ENCODE results near the gene TGOLN2.
"Not testable (repeated sequence)": the region's sequence is repeated elsewhere in the genome, so short reads cannot be mapped to it uniquely, and the experiment has no call there.

Gene TGOLN2

DNA sequence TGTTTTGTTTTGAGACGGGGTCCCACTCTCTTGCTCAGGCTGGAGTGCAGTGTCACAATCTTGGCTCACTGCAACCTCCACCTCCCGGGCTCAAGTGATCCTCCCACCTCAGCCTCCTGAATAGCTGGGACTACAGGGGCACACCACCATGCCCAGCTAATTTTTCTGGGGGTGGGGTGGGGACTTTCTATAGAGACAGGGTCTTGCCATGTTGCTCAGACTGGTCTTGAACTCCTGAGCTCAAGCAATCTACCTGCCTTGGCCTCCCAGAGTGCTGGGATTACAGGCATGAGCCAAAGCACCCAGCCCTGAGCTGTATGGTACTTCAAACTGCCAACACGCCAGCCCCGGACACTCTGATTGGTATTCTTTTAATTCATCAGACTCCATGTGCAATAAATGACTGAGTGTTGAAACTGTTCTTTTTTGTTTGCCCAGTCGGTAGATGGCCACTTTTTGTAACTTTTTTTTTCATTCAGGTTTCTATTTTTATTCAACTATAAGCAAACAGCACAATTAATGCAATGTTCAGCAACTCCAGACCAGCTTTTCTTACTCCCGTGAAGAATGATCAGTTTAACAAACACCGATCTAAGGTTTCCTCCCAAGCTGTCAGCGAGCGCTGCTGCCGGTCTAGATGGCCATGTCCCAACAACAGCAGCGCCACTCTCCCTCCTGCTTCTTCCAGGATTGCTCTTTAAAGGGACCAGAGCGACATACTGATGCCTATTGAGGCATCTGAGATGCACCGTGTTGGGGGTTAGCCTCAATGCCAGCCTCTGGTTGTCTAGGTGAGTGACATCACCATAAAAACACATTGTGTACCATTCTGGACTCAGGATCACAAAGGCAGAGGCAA lies 12.5 kb upstream of the TGOLN2 start:
- in situ Hi-C loops (cut with MboI; ENCODE audit: low sequenced_read_pairs, unreplicated experiment) = no loop called here
- TF ChIP-seq, protein P1, sequence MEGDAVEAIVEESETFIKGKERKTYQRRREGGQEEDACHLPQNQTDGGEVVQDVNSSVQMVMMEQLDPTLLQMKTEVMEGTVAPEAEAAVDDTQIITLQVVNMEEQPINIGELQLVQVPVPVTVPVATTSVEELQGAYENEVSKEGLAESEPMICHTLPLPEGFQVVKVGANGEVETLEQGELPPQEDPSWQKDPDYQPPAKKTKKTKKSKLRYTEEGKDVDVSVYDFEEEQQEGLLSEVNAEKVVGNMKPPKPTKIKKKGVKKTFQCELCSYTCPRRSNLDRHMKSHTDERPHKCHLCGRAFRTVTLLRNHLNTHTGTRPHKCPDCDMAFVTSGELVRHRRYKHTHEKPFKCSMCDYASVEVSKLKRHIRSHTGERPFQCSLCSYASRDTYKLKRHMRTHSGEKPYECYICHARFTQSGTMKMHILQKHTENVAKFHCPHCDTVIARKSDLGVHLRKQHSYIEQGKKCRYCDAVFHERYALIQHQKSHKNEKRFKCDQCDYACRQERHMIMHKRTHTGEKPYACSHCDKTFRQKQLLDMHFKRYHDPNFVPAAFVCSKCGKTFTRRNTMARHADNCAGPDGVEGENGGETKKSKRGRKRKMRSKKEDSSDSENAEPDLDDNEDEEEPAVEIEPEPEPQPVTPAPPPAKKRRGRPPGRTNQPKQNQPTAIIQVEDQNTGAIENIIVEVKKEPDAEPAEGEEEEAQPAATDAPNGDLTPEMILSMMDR (IDR thresholded peaks at IDR 0.05; ENCODE audit: borderline replicate concordance, control extremely low read depth, extremely low read depth, insufficient read depth, missing control alignments) = no peak
- DNase-seq (ENCODE audit: low spot score) = no peak

DNA sequence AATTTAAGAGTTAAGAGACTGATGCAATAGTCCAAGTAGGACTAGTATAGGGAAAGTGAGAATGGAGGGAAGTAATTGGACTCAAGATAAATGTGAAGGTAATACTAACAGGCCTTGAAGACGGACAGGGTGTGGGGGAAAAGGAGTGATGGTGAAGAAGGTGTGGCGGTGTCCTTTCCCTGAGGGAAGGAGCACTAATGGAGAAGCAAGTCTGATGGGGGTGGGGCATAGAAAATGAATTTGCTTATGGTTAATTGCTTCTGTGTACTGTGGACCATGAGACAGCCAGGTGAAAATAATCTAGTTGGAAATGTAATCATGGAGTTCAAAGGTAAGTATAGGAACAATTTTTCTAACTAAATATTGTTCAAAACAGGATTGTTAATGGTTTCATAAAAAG lies 7.1 kb upstream of the TGOLN2 start:
- DNase-seq (ENCODE audit: low spot score) = no peak
- TF ChIP-seq, protein P1 (IDR thresholded peaks at IDR 0.05; ENCODE audit: borderline replicate concordance, control extremely low read depth, extremely low read depth, insufficient read depth, missing control alignments) = no peak
- in situ Hi-C loops (cut with MboI; ENCODE audit: low sequenced_read_pairs, unreplicated experiment) = no loop called here

DNA sequence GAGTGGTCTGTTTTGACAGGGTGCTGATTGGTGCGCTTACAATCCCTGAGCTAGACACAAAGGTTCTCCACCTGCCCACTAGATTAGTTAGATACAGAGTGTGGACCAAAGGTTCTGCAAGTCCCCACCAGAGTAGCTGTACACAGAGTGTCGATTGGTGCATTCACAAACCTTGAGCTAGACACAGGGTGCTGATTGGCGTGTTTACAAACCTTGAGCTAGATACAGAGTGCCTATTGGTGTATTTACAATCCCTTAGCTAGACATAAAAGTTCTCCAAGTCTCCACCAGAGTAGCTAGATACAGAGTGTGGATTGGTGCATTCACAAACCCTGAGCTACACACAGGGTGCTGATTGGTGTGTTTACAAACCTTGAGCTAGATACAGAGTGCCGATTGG lies 6.1 kb upstream of the TGOLN2 start:
- in situ Hi-C loops (cut with MboI; ENCODE audit: low sequenced_read_pairs, unreplicated experiment); DNase-seq (ENCODE audit: low spot score): not testable (repeated sequence)

DNA sequence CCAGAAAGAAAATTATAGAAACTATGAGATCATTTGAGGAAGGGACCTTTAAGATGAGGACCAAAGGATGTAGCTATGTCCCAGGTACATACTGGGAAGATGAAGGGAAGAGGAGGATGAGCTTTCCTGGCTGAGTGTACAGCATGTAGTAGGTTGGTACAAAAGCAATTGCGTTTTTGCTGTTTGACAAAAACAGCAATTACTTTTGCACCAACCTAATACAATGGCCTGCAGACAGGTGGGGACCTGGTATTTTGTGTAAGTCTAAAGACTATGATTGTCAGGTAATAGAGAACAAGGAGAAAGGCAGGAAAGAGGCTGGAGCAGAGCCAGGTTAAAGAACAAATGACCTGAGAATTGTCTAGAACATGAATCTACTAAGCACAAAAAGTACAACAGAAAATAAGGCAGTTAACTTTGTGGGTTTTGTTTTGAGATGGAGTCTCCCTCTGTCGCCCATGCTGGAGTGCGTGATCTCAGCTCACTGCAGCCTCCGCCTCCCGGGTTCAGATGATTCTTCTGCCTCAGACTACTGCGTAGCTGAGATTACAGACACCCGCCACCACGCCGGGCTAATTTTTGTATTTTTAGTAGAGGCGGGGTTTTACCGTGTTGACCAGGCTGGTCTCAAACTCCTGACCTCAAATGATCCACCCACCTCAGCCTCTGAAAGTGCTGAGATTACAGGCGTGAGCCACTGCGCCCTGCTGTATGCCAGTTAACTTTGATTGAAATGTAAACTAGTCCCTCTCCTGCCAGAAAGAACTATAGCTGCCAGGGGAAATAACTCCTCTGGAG lies 3.2 kb upstream of the TGOLN2 start:
- DNase-seq (ENCODE audit: low spot score) = no peak
- TF ChIP-seq, protein P1 (IDR thresholded peaks at IDR 0.05; ENCODE audit: borderline replicate concordance, control extremely low read depth, extremely low read depth, insufficient read depth, missing control alignments) = no peak
- in situ Hi-C loops (cut with MboI; ENCODE audit: low sequenced_read_pairs, unreplicated experiment) = no loop called here

DNA sequence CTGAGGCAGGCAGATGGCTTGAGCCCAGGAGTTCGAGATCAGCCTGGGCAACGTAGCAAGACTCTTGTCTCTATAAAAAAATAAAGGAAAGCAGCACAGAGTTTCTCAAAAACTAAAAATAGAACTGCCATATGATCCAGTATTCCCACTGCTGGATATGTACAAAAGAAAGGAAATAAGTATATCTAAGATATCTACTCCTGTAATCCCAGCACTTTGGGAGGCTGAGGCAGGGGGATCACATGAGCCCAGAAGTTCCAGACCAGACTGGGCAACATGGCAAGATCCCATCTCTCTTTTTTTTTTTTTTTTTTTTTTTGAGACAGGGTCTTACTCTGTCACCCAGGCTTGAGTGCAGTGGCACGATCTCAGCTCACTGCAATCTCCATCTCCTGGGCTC lies 1.9 kb upstream of the TGOLN2 start:
- in situ Hi-C loops (cut with MboI; ENCODE audit: low sequenced_read_pairs, unreplicated experiment); DNase-seq (ENCODE audit: low spot score): not testable (repeated sequence)

DNA sequence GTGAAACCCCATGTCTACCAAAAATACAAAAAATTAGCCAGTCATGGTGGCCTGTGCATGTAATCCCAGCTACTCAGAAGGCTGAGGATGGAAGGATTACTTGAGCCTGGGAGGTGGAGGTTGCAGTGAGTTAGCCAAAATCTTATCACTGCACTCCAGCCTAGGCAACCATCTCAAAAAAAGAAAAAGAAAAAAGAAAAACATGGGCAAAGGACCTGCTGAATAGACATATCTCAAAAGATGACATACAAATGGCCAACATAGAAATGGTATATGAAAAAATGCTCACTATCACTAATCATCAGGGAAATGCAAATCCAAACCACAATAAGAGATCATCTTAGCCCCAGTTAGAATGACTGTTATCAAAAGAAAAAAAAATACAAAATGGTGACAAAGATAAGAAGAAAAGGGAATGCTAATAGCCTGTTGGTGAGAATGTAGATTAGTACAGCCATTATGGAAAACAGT lies 1.4 kb upstream of the TGOLN2 start:
- DNase-seq (ENCODE audit: low spot score) = no peak
- TF ChIP-seq, protein P1 (IDR thresholded peaks at IDR 0.05; ENCODE audit: borderline replicate concordance, control extremely low read depth, extremely low read depth, insufficient read depth, missing control alignments) = no peak
- in situ Hi-C loops (cut with MboI; ENCODE audit: low sequenced_read_pairs, unreplicated experiment) = no loop called here

DNA sequence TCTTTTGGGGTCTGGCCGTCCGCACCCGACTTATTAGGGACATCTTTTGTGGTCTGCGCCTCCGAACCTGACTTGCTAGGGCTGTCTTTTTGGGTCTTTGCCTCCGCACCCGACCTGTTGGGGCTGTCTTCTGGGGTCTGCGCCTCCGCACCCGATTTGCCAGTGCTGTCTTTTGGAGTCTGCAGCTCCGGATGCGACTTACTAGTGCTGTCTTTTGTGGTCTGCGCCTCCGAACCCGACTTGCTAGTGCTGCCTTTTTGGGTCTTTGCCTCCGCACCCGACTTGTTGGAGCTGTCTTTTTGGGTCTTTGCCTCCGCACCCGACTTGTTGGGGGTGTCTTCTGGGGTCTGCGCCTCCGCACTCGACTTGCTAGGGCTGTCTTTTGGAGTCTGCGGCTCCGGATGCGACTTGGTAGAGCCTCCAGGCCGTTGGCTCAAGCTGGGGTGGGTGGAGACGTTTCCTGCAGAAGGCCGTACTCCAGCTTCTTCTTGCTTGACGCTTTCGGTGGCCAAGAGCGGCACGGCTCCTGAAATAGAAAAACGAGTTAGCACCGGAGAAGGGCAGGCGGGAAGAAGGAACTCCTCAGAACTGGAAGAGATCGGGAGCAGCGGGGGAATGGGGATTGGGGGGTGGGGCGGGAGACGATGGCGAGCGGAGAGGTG lies 498 bp downstream of the TGOLN2 start:
- in situ Hi-C loops (cut with MboI; ENCODE audit: low sequenced_read_pairs, unreplicated experiment) = no loop called here
- TF ChIP-seq, protein P1 (IDR thresholded peaks at IDR 0.05; ENCODE audit: borderline replicate concordance, control extremely low read depth, extremely low read depth, insufficient read depth, missing control alignments) = no peak
- DNase-seq (ENCODE audit: low spot score) = peak; percentile 70

Data from GM13976 (cell line).